Stimulated activated effector memory CD8-positive, alpha-beta T cell treated with anti-CD3 and anti-CD28 coated beads, Interleukin-12 subunit alpha, Interleukin-12 subunit beta, amount 100 ng/mL, for 72 hours (primary cell): ENCODE results near the gene PROK1.
A peak's percentile ranks its signal among the peaks of the same experiment; 100 is the strongest.

Source experiments
- ATAC-seq: fragments of 150-1000 bp; cut with Tn5 transposase; 2 replicates; pipeline ENCODE4 v1.10.0; 2021
- DNase-seq, 2 donors: peaks; one replicate each; pipeline ENCODE4 v3.0.0; 2021 to 2022; ENCODE audit warnings: low spot score in 2 of 2
- H3K27ac Mint-ChIP-seq: one replicate; pipeline ENCODE4 v1.8.0; 2022; ENCODE audit warnings: mild to moderate bottlenecking, mixed read lengths
- H3K36me3 Mint-ChIP-seq: one replicate; pipeline ENCODE4 v1.8.0; 2022; ENCODE audit warnings: mild to moderate bottlenecking, mixed read lengths
- H3K4me1 Mint-ChIP-seq: one replicate; pipeline ENCODE4 v1.8.0; 2022; ENCODE audit warnings: mixed read lengths
- H3K4me3 Mint-ChIP-seq: one replicate; pipeline ENCODE4 v1.8.0; 2022; ENCODE audit warnings: mild to moderate bottlenecking, mixed read lengths
- H3K9me3 Mint-ChIP-seq: one replicate; pipeline ENCODE4 v1.8.0; 2022; ENCODE audit warnings: mixed read lengths

The PROK1 gene

GRCh38 chr1:110485725-110486124 lies 34.8 kb downstream of the PROK1 start:
- DNase-seq (no peak), ATAC-seq (no peak)
- no peak overlapping the region for H3K4me3 Mint-ChIP-seq
- H3K36me3 Mint-ChIP-seq: no peaks in the 10 kb centered on the region
- H3K27ac Mint-ChIP-seq: no peak overlapping the region
- no peaks in the 10 kb centered on the region for H3K9me3 Mint-ChIP-seq
- peaks cover 10% of the 10 kb centered on the region for H3K4me1 Mint-ChIP-seq

- no peak for ATAC-seq
- H3K36me3 Mint-ChIP-seq: no peaks in the 10 kb centered on the region
- H3K27ac Mint-ChIP-seq: no peak overlapping the region
- H3K4me3 Mint-ChIP-seq: no peak overlapping the region
- no peaks in the 10 kb centered on the region for H3K9me3 Mint-ChIP-seq
- DNase-seq: no peak
- H3K4me1 Mint-ChIP-seq: peaks cover 10% of the 10 kb centered on the region
These were observed 36.8 kb downstream of the PROK1 start for GRCh38 chr1:110487726-110488125.

GRCh38 chr1:110488161-110488560 lies 37.2 kb downstream of the PROK1 start:
- no peak overlapping the region for H3K4me3 Mint-ChIP-seq
- H3K36me3 Mint-ChIP-seq: no peaks in the 10 kb centered on the region
- H3K4me1 Mint-ChIP-seq: peaks cover 8% of the 10 kb centered on the region
- no peaks in the 10 kb centered on the region for H3K9me3 Mint-ChIP-seq
- ATAC-seq (no peak), DNase-seq (no peak)
- H3K27ac Mint-ChIP-seq: no peak overlapping the region

- ATAC-seq (no peak), DNase-seq (no peak)
- Mint-ChIP-seq H3K36me3 (no peaks in the 10 kb centered on the region), H3K27ac (no peak overlapping the region), H3K4me3 (no peak overlapping the region), H3K9me3 (no peaks in the 10 kb centered on the region), H3K4me1 (peaks cover under 1% of the 10 kb centered on the region)
These were observed 37.9 kb downstream of the PROK1 start for GRCh38 chr1:110488867-110489266.

- Mint-ChIP-seq H3K36me3 (no peaks in the 10 kb centered on the region), H3K4me3 (no peak overlapping the region), H3K27ac (no peak overlapping the region), H3K9me3 (no peaks in the 10 kb centered on the region), H3K4me1 (no peaks in the 10 kb centered on the region)
- no peak for ATAC-seq
- DNase-seq: no peak
These were observed 38.5 kb downstream of the PROK1 start for GRCh38 chr1:110489406-110489805.

- DNase-seq: no peak
- Mint-ChIP-seq H3K27ac (no peak overlapping the region), H3K36me3 (no peaks in the 10 kb centered on the region), H3K4me3 (no peak overlapping the region), H3K9me3 (no peaks in the 10 kb centered on the region), H3K4me1 (no peaks in the 10 kb centered on the region)
- no peak for ATAC-seq
These were observed 39.1 kb downstream of the PROK1 start for GRCh38 chr1:110489973-110490542.

- Mint-ChIP-seq H3K4me1 (no peaks in the 10 kb centered on the region), H3K36me3 (no peaks in the 10 kb centered on the region), H3K9me3 (no peaks in the 10 kb centered on the region), H3K4me3 (no peak overlapping the region), H3K27ac (no peak overlapping the region)
- DNase-seq (no peak), ATAC-seq (no peak)
These were observed 40.0 kb downstream of the PROK1 start for GRCh38 chr1:110490791-110491451.

GRCh38 chr1:110492573-110492972 lies 41.6 kb downstream of the PROK1 start:
- DNase-seq: no peak

GRCh38 chr1:110493059-110493699 lies 42.2 kb downstream of the PROK1 start:
- no peaks in the 10 kb centered on the region for H3K9me3 Mint-ChIP-seq
- no peaks in the 10 kb centered on the region for H3K36me3 Mint-ChIP-seq
- H3K4me1 Mint-ChIP-seq: no peaks in the 10 kb centered on the region
- no peak overlapping the region for H3K4me3 Mint-ChIP-seq
- no peak overlapping the region for H3K27ac Mint-ChIP-seq
- no peak for DNase-seq
- ATAC-seq: no peak

More at GRCh38 chr1:110492573-110492972, 41.6 kb downstream of the PROK1 start:
- no peaks in the 10 kb centered on the region for H3K36me3 Mint-ChIP-seq
- no peak overlapping the region for H3K4me3 Mint-ChIP-seq
- no peak for ATAC-seq
- peak overlapping the region; percentile 63 for H3K27ac Mint-ChIP-seq
- H3K4me1 Mint-ChIP-seq: no peaks in the 10 kb centered on the region
- H3K9me3 Mint-ChIP-seq: no peaks in the 10 kb centered on the region

- Mint-ChIP-seq H3K9me3 (no peaks in the 10 kb centered on the region), H3K4me3 (no peak overlapping the region), H3K4me1 (no peaks in the 10 kb centered on the region), H3K36me3 (no peaks in the 10 kb centered on the region), H3K27ac (no peak overlapping the region)
- DNase-seq (no peak), ATAC-seq (no peak)
These were observed 43.1 kb downstream of the PROK1 start for GRCh38 chr1:110494036-110494435.

GRCh38 chr1:110494522-110495406 lies 43.8 kb downstream of the PROK1 start:
- no peak for ATAC-seq
- H3K9me3 Mint-ChIP-seq: no peaks in the 10 kb centered on the region
- H3K27ac Mint-ChIP-seq: no peak overlapping the region
- no peaks in the 10 kb centered on the region for H3K4me1 Mint-ChIP-seq
- H3K4me3 Mint-ChIP-seq: no peak overlapping the region
- no peak for DNase-seq
- no peaks in the 10 kb centered on the region for H3K36me3 Mint-ChIP-seq

- no peak overlapping the region for H3K4me3 Mint-ChIP-seq
- peak; percentile 76 to 87 for DNase-seq
- no peak overlapping the region for H3K27ac Mint-ChIP-seq
- no peaks in the 10 kb centered on the region for H3K4me1 Mint-ChIP-seq
- H3K9me3 Mint-ChIP-seq: no peaks in the 10 kb centered on the region
- peak; percentile 80 for ATAC-seq
- no peaks in the 10 kb centered on the region for H3K36me3 Mint-ChIP-seq
These were observed 45.1 kb downstream of the PROK1 start for GRCh38 chr1:110495926-110496600.

GRCh38 chr1:110498270-110498669 lies 47.3 kb downstream of the PROK1 start:
- no peak for ATAC-seq
- H3K4me1 Mint-ChIP-seq: no peaks in the 10 kb centered on the region
- no peaks in the 10 kb centered on the region for H3K36me3 Mint-ChIP-seq
- DNase-seq: no peak
- H3K27ac Mint-ChIP-seq: no peak overlapping the region
- no peak overlapping the region for H3K4me3 Mint-ChIP-seq
- no peaks in the 10 kb centered on the region for H3K9me3 Mint-ChIP-seq

- DNase-seq (no peak), ATAC-seq (no peak)
- H3K4me1 Mint-ChIP-seq: no peaks in the 10 kb centered on the region
- no peaks in the 10 kb centered on the region for H3K36me3 Mint-ChIP-seq
- no peak overlapping the region for H3K27ac Mint-ChIP-seq
- no peaks in the 10 kb centered on the region for H3K9me3 Mint-ChIP-seq
- H3K4me3 Mint-ChIP-seq: no peak overlapping the region
These were observed 50.7 kb downstream of the PROK1 start for GRCh38 chr1:110501488-110502132.
